ENCODE results near the gene TGOLN2. TPM values are rescaled to one million over a fixed set of nuclear protein-coding genes. Genes with fewer than 3 reads are reported as not detected.
A peak's percentile ranks its signal among the peaks of the same experiment; 100 is the strongest.

Gene TGOLN2
- total and polyA plus RNA-seq, 2 of the 13 experiments (the other 11 are each of a cell fraction or from before 2014, with no cell fraction given): 99.6 to 155 TPM

DNA sequence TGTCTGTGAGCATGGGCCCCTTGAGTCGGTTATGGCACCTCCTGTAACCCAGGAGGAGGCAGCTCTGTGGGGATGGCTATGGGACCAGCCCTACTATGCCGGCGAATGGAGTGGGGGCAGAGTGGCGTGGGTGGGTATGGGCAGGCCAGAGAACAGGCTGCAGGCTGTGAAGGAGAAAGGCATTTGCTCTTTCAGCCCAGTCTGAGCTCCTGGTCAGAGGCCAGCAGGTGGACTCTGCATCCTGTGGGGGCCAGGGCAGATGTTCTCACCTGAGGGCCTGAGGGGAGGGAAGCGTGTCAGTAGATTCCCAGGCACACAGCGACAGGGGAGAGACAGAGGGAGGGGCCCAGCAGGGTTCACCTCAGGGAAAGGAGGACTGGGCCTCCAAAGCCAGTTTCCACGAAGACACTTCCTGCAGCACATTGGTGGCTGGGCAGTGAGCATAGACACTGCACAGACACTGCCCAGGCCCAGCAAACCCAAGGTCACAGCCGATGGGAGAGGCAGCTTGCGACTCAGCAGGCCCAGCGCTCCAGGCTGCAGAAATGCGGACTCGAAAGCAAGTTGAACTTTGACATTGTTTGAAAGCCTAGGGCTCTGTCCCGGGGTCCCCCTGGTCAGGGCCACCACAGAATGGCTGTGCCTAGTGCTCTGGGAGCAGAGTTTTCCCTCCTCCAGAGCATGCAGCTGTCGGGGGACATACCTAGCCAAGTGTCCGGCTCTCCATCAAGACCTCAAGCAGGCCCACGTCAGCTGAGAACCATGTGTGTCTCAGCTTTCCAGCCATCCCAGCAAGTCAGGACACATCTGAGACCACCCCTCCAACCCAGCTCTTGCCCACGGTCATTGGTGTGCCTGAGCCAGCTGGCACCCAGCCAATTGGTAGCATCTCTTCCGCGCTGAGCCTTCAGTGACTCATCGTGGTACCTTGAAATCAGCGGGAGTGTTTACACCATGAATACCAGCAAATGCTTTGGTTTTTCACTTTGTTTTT, 53.8 kb downstream of the TGOLN2 start (continued):
- TF ChIP-seq FOXA1 (IDR thresholded peaks at IDR 0.05) (no peak), FOXA1 (CRISPR knock-in tag; IDR thresholded peaks at IDR 0.05) (peak; percentile 29; the same call in 1 of the 2 replicates), HOXA3 (CRISPR knock-in tag; IDR thresholded peaks at IDR 0.05) (peak; percentile 12; the same call in 1 of the 2 replicates), ZZZ3 (CRISPR knock-in tag; IDR thresholded peaks at IDR 0.05; ENCODE audit: borderline replicate concordance) (no peak), HMG20B (CRISPR knock-in tag; conservative IDR thresholded peaks at IDR 0.05) (no peak), PTBP1 (IDR thresholded peaks at IDR 0.05; ENCODE audit: low read depth, low read length, poor library complexity, severe bottlenecking) (no peak), ZSCAN9 (CRISPR knock-in tag; IDR thresholded peaks at IDR 0.05; ENCODE audit: borderline replicate concordance) (no peak), ZNF557 (CRISPR knock-in tag; IDR thresholded peaks at IDR 0.05) (no peak), GTF2F1 (IDR thresholded peaks at IDR 0.05; ENCODE audit: low read length) (0 out of 2 replicates have a peak, but pooled peaks have one; percentile 68), ZNF564 (CRISPR knock-in tag; IDR thresholded peaks at IDR 0.05) (no peak), FOSL1 (CRISPR knock-in tag; IDR thresholded peaks at IDR 0.05; ENCODE audit: borderline replicate concordance) (peak; percentile 38; the same call in 1 of the 2 replicates), ZIK1 (CRISPR knock-in tag; IDR thresholded peaks at IDR 0.05; ENCODE audit: borderline replicate concordance, low read depth) (no peak), ZNF556 (CRISPR knock-in tag; IDR thresholded peaks at IDR 0.05; ENCODE audit: borderline replicate concordance) (peak; percentile 31; the same call in 1 of the 2 replicates), ZNF746 (CRISPR knock-in tag; IDR thresholded peaks at IDR 0.05) (no peak), ZNF766 (CRISPR knock-in tag; IDR thresholded peaks at IDR 0.05; ENCODE audit: borderline replicate concordance) (no peak), ZNF790 (CRISPR knock-in tag; IDR thresholded peaks at IDR 0.05; ENCODE audit: borderline replicate concordance) (no peak)
- TF ChIP-seq, protein P1, sequence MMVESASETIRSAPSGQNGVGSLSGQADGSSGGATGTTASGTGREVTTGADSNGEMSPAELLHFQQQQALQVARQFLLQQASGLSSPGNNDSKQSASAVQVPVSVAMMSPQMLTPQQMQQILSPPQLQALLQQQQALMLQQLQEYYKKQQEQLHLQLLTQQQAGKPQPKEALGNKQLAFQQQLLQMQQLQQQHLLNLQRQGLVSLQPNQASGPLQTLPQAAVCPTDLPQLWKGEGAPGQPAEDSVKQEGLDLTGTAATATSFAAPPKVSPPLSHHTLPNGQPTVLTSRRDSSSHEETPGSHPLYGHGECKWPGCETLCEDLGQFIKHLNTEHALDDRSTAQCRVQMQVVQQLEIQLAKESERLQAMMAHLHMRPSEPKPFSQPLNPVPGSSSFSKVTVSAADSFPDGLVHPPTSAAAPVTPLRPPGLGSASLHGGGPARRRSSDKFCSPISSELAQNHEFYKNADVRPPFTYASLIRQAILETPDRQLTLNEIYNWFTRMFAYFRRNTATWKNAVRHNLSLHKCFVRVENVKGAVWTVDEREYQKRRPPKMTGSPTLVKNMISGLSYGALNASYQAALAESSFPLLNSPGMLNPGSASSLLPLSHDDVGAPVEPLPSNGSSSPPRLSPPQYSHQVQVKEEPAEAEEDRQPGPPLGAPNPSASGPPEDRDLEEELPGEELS (CRISPR knock-in tag; IDR thresholded peaks at IDR 0.05): peak; percentile 30; the same call in 1 of the 2 replicates
- TF ChIP-seq, protein P2, sequence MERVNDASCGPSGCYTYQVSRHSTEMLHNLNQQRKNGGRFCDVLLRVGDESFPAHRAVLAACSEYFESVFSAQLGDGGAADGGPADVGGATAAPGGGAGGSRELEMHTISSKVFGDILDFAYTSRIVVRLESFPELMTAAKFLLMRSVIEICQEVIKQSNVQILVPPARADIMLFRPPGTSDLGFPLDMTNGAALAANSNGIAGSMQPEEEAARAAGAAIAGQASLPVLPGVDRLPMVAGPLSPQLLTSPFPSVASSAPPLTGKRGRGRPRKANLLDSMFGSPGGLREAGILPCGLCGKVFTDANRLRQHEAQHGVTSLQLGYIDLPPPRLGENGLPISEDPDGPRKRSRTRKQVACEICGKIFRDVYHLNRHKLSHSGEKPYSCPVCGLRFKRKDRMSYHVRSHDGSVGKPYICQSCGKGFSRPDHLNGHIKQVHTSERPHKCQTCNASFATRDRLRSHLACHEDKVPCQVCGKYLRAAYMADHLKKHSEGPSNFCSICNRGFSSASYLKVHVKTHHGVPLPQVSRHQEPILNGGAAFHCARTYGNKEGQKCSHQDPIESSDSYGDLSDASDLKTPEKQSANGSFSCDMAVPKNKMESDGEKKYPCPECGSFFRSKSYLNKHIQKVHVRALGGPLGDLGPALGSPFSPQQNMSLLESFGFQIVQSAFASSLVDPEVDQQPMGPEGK (CRISPR knock-in tag; IDR thresholded peaks at IDR 0.05): no peak
- TF ChIP-seq, protein P3, sequence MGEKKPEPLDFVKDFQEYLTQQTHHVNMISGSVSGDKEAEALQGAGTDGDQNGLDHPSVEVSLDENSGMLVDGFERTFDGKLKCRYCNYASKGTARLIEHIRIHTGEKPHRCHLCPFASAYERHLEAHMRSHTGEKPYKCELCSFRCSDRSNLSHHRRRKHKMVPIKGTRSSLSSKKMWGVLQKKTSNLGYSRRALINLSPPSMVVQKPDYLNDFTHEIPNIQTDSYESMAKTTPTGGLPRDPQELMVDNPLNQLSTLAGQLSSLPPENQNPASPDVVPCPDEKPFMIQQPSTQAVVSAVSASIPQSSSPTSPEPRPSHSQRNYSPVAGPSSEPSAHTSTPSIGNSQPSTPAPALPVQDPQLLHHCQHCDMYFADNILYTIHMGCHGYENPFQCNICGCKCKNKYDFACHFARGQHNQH (CRISPR knock-in tag; IDR thresholded peaks at IDR 0.05): no peak
- TF ChIP-seq, protein P4, sequence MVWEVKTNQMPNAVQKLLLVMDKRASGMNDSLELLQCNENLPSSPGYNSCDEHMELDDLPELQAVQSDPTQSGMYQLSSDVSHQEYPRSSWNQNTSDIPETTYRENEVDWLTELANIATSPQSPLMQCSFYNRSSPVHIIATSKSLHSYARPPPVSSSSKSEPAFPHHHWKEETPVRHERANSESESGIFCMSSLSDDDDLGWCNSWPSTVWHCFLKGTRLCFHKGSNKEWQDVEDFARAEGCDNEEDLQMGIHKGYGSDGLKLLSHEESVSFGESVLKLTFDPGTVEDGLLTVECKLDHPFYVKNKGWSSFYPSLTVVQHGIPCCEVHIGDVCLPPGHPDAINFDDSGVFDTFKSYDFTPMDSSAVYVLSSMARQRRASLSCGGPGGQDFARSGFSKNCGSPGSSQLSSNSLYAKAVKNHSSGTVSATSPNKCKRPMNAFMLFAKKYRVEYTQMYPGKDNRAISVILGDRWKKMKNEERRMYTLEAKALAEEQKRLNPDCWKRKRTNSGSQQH (CRISPR knock-in tag; IDR thresholded peaks at IDR 0.05; ENCODE audit: low read depth): no peak

All from HepG2 (cell line).